ENCODE results near the gene RAB11FIP5.
"Not testable (repeated sequence)": the region's sequence is repeated elsewhere in the genome, so short reads cannot be mapped to it uniquely, and the experiment has no call there.

Gene RAB11FIP5

GRCh38 chr2:73111073-73112025 lies 1.4 kb downstream of the RAB11FIP5 start:
- DNase-seq: no peak

- DNase-seq: no peak
These were observed 2.3 kb downstream of the RAB11FIP5 start for GRCh38 chr2:73110168-73111072.

GRCh38 chr2:73109431-73110167 lies 3.1 kb downstream of the RAB11FIP5 start:
- DNase-seq: no peak

- DNase-seq: no peak
These were observed 5.4 kb downstream of the RAB11FIP5 start for GRCh38 chr2:73107211-73107926.

GRCh38 chr2:73106791-73107190 lies 6.0 kb downstream of the RAB11FIP5 start:
- no peak for DNase-seq

GRCh38 chr2:73105511-73105971 lies 7.2 kb downstream of the RAB11FIP5 start:
- no peak for DNase-seq

- DNase-seq: no peak
These were observed 7.8 kb downstream of the RAB11FIP5 start for GRCh38 chr2:73104933-73105332.

GRCh38 chr2:73103018-73103542 lies 9.7 kb downstream of the RAB11FIP5 start:
- DNase-seq: no peak

- no peak for DNase-seq
These were observed 11.0 kb downstream of the RAB11FIP5 start for GRCh38 chr2:73101626-73102256.

GRCh38 chr2:73100956-73101355 lies 11.8 kb downstream of the RAB11FIP5 start:
- DNase-seq: no peak

- DNase-seq: no peak
These were observed 13.3 kb downstream of the RAB11FIP5 start for GRCh38 chr2:73099486-73099885.

GRCh38 chr2:73095910-73096309 lies 16.8 kb downstream of the RAB11FIP5 start:
- DNase-seq: no peak

- DNase-seq: not testable (repeated sequence)
These were observed 19.0 kb downstream of the RAB11FIP5 start for GRCh38 chr2:73093601-73094218.

GRCh38 chr2:73092146-73092783 lies 20.5 kb downstream of the RAB11FIP5 start:
- no peak for DNase-seq

GRCh38 chr2:73091696-73092095 lies 21.1 kb downstream of the RAB11FIP5 start:
- no peak for DNase-seq

GRCh38 chr2:73091164-73091563 lies 21.6 kb downstream of the RAB11FIP5 start:
- no peak for DNase-seq

GRCh38 chr2:73089270-73090030 lies 23.3 kb downstream of the RAB11FIP5 start:
- no peak for DNase-seq

GRCh38 chr2:73088703-73089102 lies 24.0 kb downstream of the RAB11FIP5 start:
- no peak for DNase-seq

GRCh38 chr2:73088211-73088610 lies 24.5 kb downstream of the RAB11FIP5 start:
- DNase-seq: no peak

Data from cerebellar nuclear complex (tissue), 1 donor.